Measurements from ENCODE around the gene FOXK2.

FOXK2 gene

GRCh38 chr17:82648165-82648668 is 128.7 kb downstream of the FOXK2 start, which contains the start of gene WDR45B:
TSS of gene WDR45B (minus strand) at chr17:82648444. CDS start at chr17:82648340, 104 bp downstream.
- peak; percentile 90 for DNase-seq

GRCh38 chr17:82648742-82649331 is 129.3 kb downstream of the FOXK2 start:
- peak; percentile 12 for DNase-seq

- no peak for DNase-seq
Measured at GRCh38 chr17:82649501-82650261, 130.1 kb downstream of the FOXK2 start.

- DNase-seq = no peak
Measured at GRCh38 chr17:82650723-82651122, 131.2 kb downstream of the FOXK2 start.

- DNase-seq = no peak
Measured at GRCh38 chr17:82653651-82654528, 134.4 kb downstream of the FOXK2 start.

All from NCI-H526 treated with DMSO at 0.1 percent for 48 hours (cell line).